ENCODE measurements around the gene EPG5.

GRCh38 chr18:45865466-45865865 lies 101.7 kb downstream of the EPG5 start:
- no peak for TF ChIP-seq CTCF (IDR thresholded peaks at IDR 0.05)
- no peak for TF ChIP-seq CREB1 (CRISPR knock-in tag; IDR thresholded peaks at IDR 0.05)
- no peak for TF ChIP-seq NR1H2 (CRISPR knock-in tag; IDR thresholded peaks at IDR 0.05)
- no peak for TF ChIP-seq PRDM15 (CRISPR knock-in tag; IDR thresholded peaks at IDR 0.05)
- TF ChIP-seq ZNF423 (CRISPR knock-in tag; IDR thresholded peaks at IDR 0.05), result no peak
- TF ChIP-seq ATF3 (CRISPR knock-in tag; conservative IDR thresholded peaks at IDR 0.05), result no peak
- no peak for TF ChIP-seq NFYB (CRISPR knock-in tag; conservative IDR thresholded peaks at IDR 0.05; ENCODE audit: low read depth)
- TF ChIP-seq ATF1 (CRISPR knock-in tag; IDR thresholded peaks at IDR 0.05), result no peak
- no peak for TF ChIP-seq JUN (CRISPR knock-in tag; IDR thresholded peaks at IDR 0.05)
- TF ChIP-seq USF1 (CRISPR knock-in tag; IDR thresholded peaks at IDR 0.05), result no peak

All from WTC11 (cell line).